ENCODE results near the gene DEPDC7. TPM values are rescaled to one million over a fixed set of nuclear protein-coding genes. Genes with fewer than 3 reads are reported as not detected.

Gene DEPDC7
- total and polyA plus RNA-seq, 9 of the 15 experiments (the other 6 are each of a cell fraction or from before 2014, with no cell fraction given): 5.4 to 19.9 (median 12.0) TPM

GRCh38 chr11:33065445-33066178, 49.9 kb downstream of the DEPDC7 start (continued):
- peak in 1 of 3 experiments; percentile 53 for TF ChIP-seq YY1 (IDR thresholded peaks at IDR 0.05; ENCODE audit: borderline replicate concordance in 1 of 3, control insufficient read depth in 1 of 3, extremely low read depth in 1 of 3, insufficient read depth in 3 of 3, insufficient read length in 1 of 3, insufficient replicate concordance in 2 of 3, low read depth in 1 of 3, low read length in 2 of 3)
- TF ChIP-seq CHD2 (IDR thresholded peaks at IDR 0.05; ENCODE audit: low read depth, low read length): no peak
- TF ChIP-seq MAZ (CRISPR knock-in tag; conservative IDR thresholded peaks at IDR 0.05 in 1 of 2, IDR thresholded peaks at IDR 0.05 in 1 of 2): peak in 1 of 2 experiments; percentile 53; a peak in 2 of 4 replicates
- peak; percentile 67; the same call in 1 of the 2 replicates for TF ChIP-seq STAG1 (CRISPR knock-in tag; IDR thresholded peaks at IDR 0.05; ENCODE audit: borderline replicate concordance)
- TF ChIP-seq ZNF174 (CRISPR knock-in tag; IDR thresholded peaks at IDR 0.05): no peak
- TF ChIP-seq ZNF740 (CRISPR knock-in tag; IDR thresholded peaks at IDR 0.05): no peak
- TF ChIP-seq ZNF740 (tag; IDR thresholded peaks at IDR 0.05): no peak
- TF ChIP-seq FOXA3 (CRISPR knock-in tag; conservative IDR thresholded peaks at IDR 0.05 in 1 of 2, IDR thresholded peaks at IDR 0.05 in 1 of 2): no peak
- no peak for TF ChIP-seq RBM22 (IDR thresholded peaks at IDR 0.05; ENCODE audit: low read depth, low read length, poor library complexity, severe bottlenecking)
- no peak for TF ChIP-seq EHMT2 (IDR thresholded peaks at IDR 0.05)
- no peak for TF ChIP-seq MEF2D (tag; conservative IDR thresholded peaks at IDR 0.05; ENCODE audit: low read depth)
- no peak for TF ChIP-seq PTBP1 (IDR thresholded peaks at IDR 0.05; ENCODE audit: low read depth, low read length)
- 0 out of 2 replicates have a peak, but pooled peaks have one; percentile 15 for TF ChIP-seq ZNF384 (IDR thresholded peaks at IDR 0.05; ENCODE audit: low read depth, low read length)
- TF ChIP-seq ZNF695 (CRISPR knock-in tag; IDR thresholded peaks at IDR 0.05): no peak
- no peak for TF ChIP-seq SIN3A (IDR thresholded peaks at IDR 0.05; ENCODE audit: borderline replicate concordance in 2 of 2, control insufficient read depth in 1 of 2, low read depth in 2 of 2, low read length in 2 of 2)
- no peak for TF ChIP-seq TSHZ1 (CRISPR knock-in tag; IDR thresholded peaks at IDR 0.05)
